Astrocyte of the spinal cord (primary cell): ENCODE measurements around the gene CASQ1.

ENCODE experiments used
- DNase-seq: peaks from one replicate; pipeline ENCODE4 v3.0.0; 2011; ENCODE audit warnings: low read depth, low spot score
- H3K4me3 ChIP-seq: 2 replicates; pipeline ENCODE4 v1.5.1; 2011; ENCODE audit warnings: low read depth, mild to moderate bottlenecking, low read length, moderate library complexity
- CTCF ChIP-seq: IDR thresholded peaks from 2 replicates; pipeline ENCODE4 v1.5.1; 2012; ENCODE audit warnings: low read depth, mild to moderate bottlenecking, low read length, inconsistent platforms
- in situ Hi-C: cut with HindIII; loops from 2 replicates; pipeline ENCODE4 v1.10.0; 2017; ENCODE audit warnings: low sequenced_read_pairs

Gene CASQ1

GRCh38 chr1:160167056-160167455 is 23.3 kb upstream of the CASQ1 start:
- no peak overlapping the region for H3K4me3 ChIP-seq
- in situ Hi-C loops, result no loop called here
- no peak for TF ChIP-seq CTCF
- no peak for DNase-seq

DNA sequence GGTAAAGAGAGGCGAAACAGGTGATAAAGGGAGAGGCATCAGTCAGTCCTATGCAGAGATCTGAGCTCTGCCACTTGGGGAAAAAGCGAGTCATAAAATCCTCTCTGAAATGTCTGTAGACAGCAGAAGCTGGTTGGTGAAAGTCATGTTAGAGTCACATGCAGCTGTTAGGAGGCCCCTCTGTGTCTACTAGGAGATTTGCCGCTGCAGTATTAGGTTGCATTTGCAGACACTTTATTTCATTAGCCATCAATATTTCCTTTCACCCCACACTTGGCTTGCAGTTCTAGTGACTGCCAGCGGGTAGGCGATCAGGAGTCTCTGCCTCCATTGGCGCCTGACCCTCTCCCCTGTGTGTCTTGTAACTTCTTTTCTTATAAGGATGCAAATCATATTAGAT is 22.8 kb upstream of the CASQ1 start:
- no peak overlapping the region for H3K4me3 ChIP-seq
- in situ Hi-C loops, result no loop called here
- no peak for TF ChIP-seq CTCF
- no peak for DNase-seq

- no peak for TF ChIP-seq CTCF
- no peak overlapping the region for H3K4me3 ChIP-seq
- DNase-seq, result no peak
- in situ Hi-C loops, result no loop called here
These were observed 22.4 kb upstream of the CASQ1 start for GRCh38 chr1:160168016-160168415.

DNA sequence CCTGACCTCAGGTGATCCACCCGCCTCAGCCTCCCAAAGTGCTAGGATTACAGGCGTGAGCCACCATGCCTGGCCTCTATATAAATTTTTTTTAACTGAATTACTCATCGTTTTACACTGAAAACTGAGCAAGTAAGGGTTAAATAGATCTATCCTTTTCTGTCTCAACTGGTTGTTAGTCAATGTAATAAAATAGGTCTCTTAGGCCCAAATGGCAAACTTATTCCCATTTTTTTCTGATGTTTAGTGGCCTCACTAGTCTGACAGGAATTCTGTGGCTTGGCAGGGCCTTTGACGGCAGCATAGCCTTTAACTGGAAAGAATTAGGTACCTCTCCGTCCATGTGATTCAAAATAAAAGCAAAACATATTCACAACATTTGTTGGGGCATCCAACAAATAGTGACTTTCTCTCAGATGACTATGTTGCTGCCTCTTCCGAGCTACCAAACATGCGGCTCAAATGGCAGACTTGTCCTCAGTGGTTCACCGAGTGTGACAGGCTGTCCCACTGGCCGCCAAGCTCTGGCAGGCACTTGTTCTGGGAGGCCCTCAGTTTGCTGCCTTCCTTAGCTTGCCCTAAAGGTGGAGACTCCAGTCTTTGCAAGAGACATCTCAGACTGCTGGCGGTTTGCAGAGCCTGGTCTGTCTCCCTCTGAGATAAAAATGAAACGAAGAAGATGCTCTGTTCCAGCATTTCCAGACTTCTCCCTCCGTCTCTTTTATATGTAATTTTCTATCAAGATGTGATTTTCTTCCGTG is 21.6 kb upstream of the CASQ1 start:
- TF ChIP-seq CTCF, result peak; percentile 13
- H3K4me3 ChIP-seq, result no peak overlapping the region
- peak; percentile 57 for DNase-seq
- in situ Hi-C loops, result no loop called here

GRCh38 chr1:160169553-160170399 is 20.6 kb upstream of the CASQ1 start:
- DNase-seq, result peak; percentile 83
- no peak overlapping the region for H3K4me3 ChIP-seq
- TF ChIP-seq CTCF, result no peak
- in situ Hi-C loops, result no loop called here

- in situ Hi-C loops, result no loop called here
- H3K4me3 ChIP-seq, result no peak overlapping the region
- TF ChIP-seq CTCF, result no peak
- peak; percentile 18 for DNase-seq
These were observed 19.0 kb upstream of the CASQ1 start for GRCh38 chr1:160171354-160171753.
